Measurements from ENCODE around the gene TRAPPC10.

The TRAPPC10 gene

GRCh38 chr21:43970551-43970950 is 41.6 kb upstream of the TRAPPC10 start:
- Histone ChIP-seq H3K9me3 (ENCODE audit: low read depth, low read length) (no peaks in the 10 kb centered on the region), H3K9ac (ENCODE audit: insufficient read length) (no peak overlapping the region), H3K36me3 (ENCODE audit: insufficient read depth, low read length) (peaks cover 18% of the 10 kb centered on the region; the same call in 1 of the 2 replicates), H3K4me3 (no peak overlapping the region), H3K27ac (no peak overlapping the region)
- DNase-seq (ENCODE audit: low read depth, low spot score), result no peak
- no peak for TF ChIP-seq EZH2 (IDR thresholded peaks at IDR 0.05)
- no peak for TF ChIP-seq POLR2AphosphoS5 (IDR thresholded peaks at IDR 0.05; ENCODE audit: borderline replicate concordance, low read depth, low read length)

GRCh38 chr21:43971201-43971991 is 40.7 kb upstream of the TRAPPC10 start:
- peaks cover 18% of the 10 kb centered on the region; the same call in 1 of the 2 replicates for H3K36me3 ChIP-seq (ENCODE audit: insufficient read depth, low read length)
- H3K9ac ChIP-seq (ENCODE audit: insufficient read length), result no peak overlapping the region
- TF ChIP-seq EZH2 (IDR thresholded peaks at IDR 0.05) (no peak), POLR2AphosphoS5 (IDR thresholded peaks at IDR 0.05; ENCODE audit: borderline replicate concordance, low read depth, low read length) (no peak), FOXP2 (optimal IDR thresholded peaks at IDR 0.05; ENCODE audit: control extremely low read depth, extremely low read length, insufficient read depth) (no peak)
- no peak overlapping the region for H3K4me3 ChIP-seq
- no peaks in the 10 kb centered on the region for H3K9me3 ChIP-seq (ENCODE audit: low read depth, low read length)
- H3K27ac ChIP-seq, result no peak overlapping the region
- DNase-seq (ENCODE audit: low read depth, low spot score), result no peak

GRCh38 chr21:43971992-43972255 is 40.2 kb upstream of the TRAPPC10 start:
- peaks cover 18% of the 10 kb centered on the region; the same call in 1 of the 2 replicates for H3K36me3 ChIP-seq (ENCODE audit: insufficient read depth, low read length)
- no peak overlapping the region for H3K27ac ChIP-seq
- H3K9me3 ChIP-seq (ENCODE audit: low read depth, low read length), result no peaks in the 10 kb centered on the region
- H3K9ac ChIP-seq (ENCODE audit: insufficient read length), result no peak overlapping the region
- TF ChIP-seq EZH2 (IDR thresholded peaks at IDR 0.05) (no peak), FOXP2 (optimal IDR thresholded peaks at IDR 0.05; ENCODE audit: control extremely low read depth, extremely low read length, insufficient read depth) (no peak), POLR2AphosphoS5 (IDR thresholded peaks at IDR 0.05; ENCODE audit: borderline replicate concordance, low read depth, low read length) (no peak)
- no peak for DNase-seq (ENCODE audit: low read depth, low spot score)
- no peak overlapping the region for H3K4me3 ChIP-seq

- Histone ChIP-seq H3K9me3 (ENCODE audit: low read depth, low read length) (no peaks in the 10 kb centered on the region), H3K9ac (ENCODE audit: insufficient read length) (no peak overlapping the region), H3K4me3 (no peak overlapping the region), H3K36me3 (ENCODE audit: insufficient read depth, low read length) (peaks cover 18% of the 10 kb centered on the region; the same call in 1 of the 2 replicates), H3K27ac (no peak overlapping the region)
- no peak for TF ChIP-seq EZH2 (IDR thresholded peaks at IDR 0.05)
- TF ChIP-seq FOXP2 (optimal IDR thresholded peaks at IDR 0.05; ENCODE audit: control extremely low read depth, extremely low read length, insufficient read depth), result no peak
- TF ChIP-seq POLR2AphosphoS5 (IDR thresholded peaks at IDR 0.05; ENCODE audit: borderline replicate concordance, low read depth, low read length), result no peak
- no peak for DNase-seq (ENCODE audit: low read depth, low spot score)
Observed at GRCh38 chr21:43972850-43973633, 39.1 kb upstream of the TRAPPC10 start.

GRCh38 chr21:43973634-43973955 is 38.5 kb upstream of the TRAPPC10 start:
- no peaks in the 10 kb centered on the region for H3K9me3 ChIP-seq (ENCODE audit: low read depth, low read length)
- DNase-seq (ENCODE audit: low read depth, low spot score), result no peak
- peaks cover 20% of the 10 kb centered on the region; the same call in 1 of the 2 replicates for H3K36me3 ChIP-seq (ENCODE audit: insufficient read depth, low read length)
- no peak overlapping the region for H3K9ac ChIP-seq (ENCODE audit: insufficient read length)
- no peak overlapping the region for H3K4me3 ChIP-seq
- TF ChIP-seq FOXP2 (optimal IDR thresholded peaks at IDR 0.05; ENCODE audit: control extremely low read depth, extremely low read length, insufficient read depth), result no peak
- TF ChIP-seq EZH2 (IDR thresholded peaks at IDR 0.05), result no peak
- TF ChIP-seq POLR2AphosphoS5 (IDR thresholded peaks at IDR 0.05; ENCODE audit: borderline replicate concordance, low read depth, low read length), result no peak
- no peak overlapping the region for H3K27ac ChIP-seq

GRCh38 chr21:43974791-43975468 is 37.2 kb upstream of the TRAPPC10 start:
- Histone ChIP-seq H3K27ac (no peak overlapping the region), H3K4me3 (no peak overlapping the region), H3K9me3 (ENCODE audit: low read depth, low read length) (no peaks in the 10 kb centered on the region), H3K9ac (ENCODE audit: insufficient read length) (no peak overlapping the region), H3K36me3 (ENCODE audit: insufficient read depth, low read length) (peaks cover 21% of the 10 kb centered on the region; the same call in 1 of the 2 replicates)
- no peak for TF ChIP-seq EZH2 (IDR thresholded peaks at IDR 0.05)
- no peak for TF ChIP-seq POLR2AphosphoS5 (IDR thresholded peaks at IDR 0.05; ENCODE audit: borderline replicate concordance, low read depth, low read length)
- no peak for TF ChIP-seq FOXP2 (optimal IDR thresholded peaks at IDR 0.05; ENCODE audit: control extremely low read depth, extremely low read length, insufficient read depth)
- no peak for DNase-seq (ENCODE audit: low read depth, low spot score)

GRCh38 chr21:43975469-43976098 is 36.5 kb upstream of the TRAPPC10 start:
- H3K9ac ChIP-seq (ENCODE audit: insufficient read length), result no peak overlapping the region
- no peaks in the 10 kb centered on the region for H3K9me3 ChIP-seq (ENCODE audit: low read depth, low read length)
- no peak for DNase-seq (ENCODE audit: low read depth, low spot score)
- TF ChIP-seq EZH2 (IDR thresholded peaks at IDR 0.05) (no peak), POLR2AphosphoS5 (IDR thresholded peaks at IDR 0.05; ENCODE audit: borderline replicate concordance, low read depth, low read length) (no peak), FOXP2 (optimal IDR thresholded peaks at IDR 0.05; ENCODE audit: control extremely low read depth, extremely low read length, insufficient read depth) (no peak)
- no peak overlapping the region for H3K27ac ChIP-seq
- peaks cover 17% of the 10 kb centered on the region; the same call in 1 of the 2 replicates for H3K36me3 ChIP-seq (ENCODE audit: insufficient read depth, low read length)
- H3K4me3 ChIP-seq, result no peak overlapping the region

- Histone ChIP-seq H3K27ac (no peak overlapping the region), H3K36me3 (ENCODE audit: insufficient read depth, low read length) (peaks cover 13% of the 10 kb centered on the region; the same call in 1 of the 2 replicates), H3K9me3 (ENCODE audit: low read depth, low read length) (no peaks in the 10 kb centered on the region), H3K4me3 (no peak overlapping the region), H3K9ac (ENCODE audit: insufficient read length) (no peak overlapping the region)
- TF ChIP-seq POLR2AphosphoS5 (IDR thresholded peaks at IDR 0.05; ENCODE audit: borderline replicate concordance, low read depth, low read length) (no peak), EZH2 (IDR thresholded peaks at IDR 0.05) (no peak), FOXP2 (optimal IDR thresholded peaks at IDR 0.05; ENCODE audit: control extremely low read depth, extremely low read length, insufficient read depth) (no peak)
- no peak for DNase-seq (ENCODE audit: low read depth, low spot score)
Observed at GRCh38 chr21:43976661-43977060, 35.4 kb upstream of the TRAPPC10 start.
